HG02571 (cell line): ENCODE measurements around the gene DOCK3.
"Not testable (repeated sequence)": the region's sequence is repeated elsewhere in the genome, so short reads cannot be mapped to it uniquely, and the experiment has no call there.

Experiments
- ATAC-seq: cut with Tn5 transposase; IDR thresholded peaks from one replicate; pipeline ENCODE4 v1.9.1; 2021; ENCODE audit warnings: mild to moderate bottlenecking, moderate library complexity; ENCODE audit not compliant: unreplicated experiment

The DOCK3 gene

GRCh38 chr3:51354172-51354571, 679.4 kb downstream of the DOCK3 start:
- ATAC-seq, result no peak

DNA sequence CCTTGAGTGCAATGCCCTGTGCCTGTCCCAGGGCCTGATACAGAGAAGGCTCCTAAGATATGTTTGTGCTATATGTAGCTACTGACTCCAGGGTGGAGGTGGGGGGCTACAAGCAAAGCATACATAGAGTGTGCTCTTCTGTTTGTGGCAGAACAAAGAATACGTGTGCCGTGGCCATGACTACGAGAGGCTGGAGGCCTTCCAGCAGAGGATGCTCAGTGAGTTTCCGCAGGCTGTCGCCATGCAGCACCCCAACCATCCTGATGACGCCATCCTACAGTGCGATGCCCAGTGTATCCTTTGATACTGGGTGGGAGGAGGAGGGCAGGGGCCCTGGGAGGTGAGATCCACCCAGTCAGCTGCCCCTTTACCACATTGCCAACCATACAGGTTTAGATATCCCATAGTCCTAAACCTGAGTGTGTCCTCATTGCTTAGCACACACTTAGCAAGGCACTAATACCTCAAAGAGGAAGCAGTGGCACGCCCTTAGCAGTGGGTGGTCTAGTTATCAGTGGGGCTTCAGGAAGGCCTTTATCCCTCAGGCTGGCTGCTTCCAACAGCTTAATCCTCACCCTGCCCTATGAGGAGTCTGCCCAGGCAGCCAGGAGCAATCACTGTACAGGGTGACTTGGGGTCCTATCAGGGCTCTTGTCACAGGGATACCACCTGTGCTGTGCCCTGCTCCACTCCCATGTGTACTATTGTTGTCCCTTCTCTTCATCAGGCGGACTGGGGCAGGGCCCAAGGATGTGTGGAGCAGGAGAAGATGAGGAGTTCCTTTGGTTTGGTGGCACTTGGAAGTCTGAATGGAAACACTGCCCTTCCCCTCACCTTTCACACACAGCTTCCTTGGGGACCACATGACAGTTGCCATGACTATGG, 680.2 kb downstream of the DOCK3 start:
- no peak for ATAC-seq

DNA sequence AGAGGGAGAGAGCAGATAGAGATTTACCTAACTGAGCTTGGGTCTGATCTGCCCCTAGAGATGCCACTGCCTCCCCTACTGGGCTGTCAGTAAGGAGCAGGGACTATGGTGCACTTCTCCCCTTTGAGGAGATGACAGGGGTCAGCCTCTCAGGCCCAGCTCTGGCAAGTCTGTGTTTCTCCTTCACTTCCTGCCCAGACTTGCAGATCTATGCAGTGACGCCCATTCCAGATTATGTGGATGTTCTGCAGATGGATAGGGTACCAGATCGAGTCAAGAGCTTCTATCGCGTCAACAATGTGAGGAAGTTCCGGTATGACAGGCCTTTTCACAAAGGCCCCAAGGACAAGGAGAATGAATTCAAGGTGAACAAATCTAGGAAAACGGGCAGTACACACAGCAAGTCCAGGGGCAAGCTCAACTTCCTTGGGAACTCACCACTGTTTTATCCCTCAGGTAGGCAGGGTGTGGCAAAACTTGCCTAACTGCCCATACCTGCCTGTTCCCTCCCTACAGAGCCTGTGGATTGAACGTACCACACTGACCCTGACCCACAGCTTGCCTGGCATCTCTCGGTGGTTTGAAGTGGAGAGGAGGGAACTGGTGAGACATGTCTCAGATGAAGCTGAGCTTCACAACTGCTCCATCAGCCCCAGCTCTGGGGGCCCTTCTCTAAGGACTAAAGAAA, 681.3 kb downstream of the DOCK3 start:
- no peak for ATAC-seq

- ATAC-seq, result no peak
Observed at GRCh38 chr3:51357856-51358255, 683.1 kb downstream of the DOCK3 start.

- ATAC-seq, result no peak
Observed at GRCh38 chr3:51358981-51359380, 684.3 kb downstream of the DOCK3 start.

- ATAC-seq, result no peak
Observed at GRCh38 chr3:51360806-51361205, 686.1 kb downstream of the DOCK3 start.

- no peak for ATAC-seq
Observed at GRCh38 chr3:51361746-51362145, 687.0 kb downstream of the DOCK3 start.

DNA sequence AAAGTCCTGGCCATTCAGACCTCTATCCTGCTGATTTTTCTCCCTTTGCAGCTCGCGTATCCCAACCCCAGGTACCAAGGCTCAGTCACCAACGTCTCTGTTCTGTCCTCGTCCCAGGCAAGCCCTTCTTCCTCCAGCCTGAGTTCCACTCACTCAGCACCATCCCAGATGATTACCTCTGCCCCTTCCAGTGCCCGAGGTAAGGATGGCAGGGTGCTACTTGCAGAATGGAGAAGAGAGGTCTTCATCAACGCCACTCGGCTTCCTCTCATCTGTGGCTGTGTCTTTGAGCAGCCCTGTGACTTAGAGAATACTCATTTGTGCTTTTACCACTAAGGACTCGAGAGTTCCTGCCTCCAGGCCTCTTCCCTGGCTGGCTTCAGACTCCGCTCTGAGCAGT, 687.7 kb downstream of the DOCK3 start:
- no peak for ATAC-seq

DNA sequence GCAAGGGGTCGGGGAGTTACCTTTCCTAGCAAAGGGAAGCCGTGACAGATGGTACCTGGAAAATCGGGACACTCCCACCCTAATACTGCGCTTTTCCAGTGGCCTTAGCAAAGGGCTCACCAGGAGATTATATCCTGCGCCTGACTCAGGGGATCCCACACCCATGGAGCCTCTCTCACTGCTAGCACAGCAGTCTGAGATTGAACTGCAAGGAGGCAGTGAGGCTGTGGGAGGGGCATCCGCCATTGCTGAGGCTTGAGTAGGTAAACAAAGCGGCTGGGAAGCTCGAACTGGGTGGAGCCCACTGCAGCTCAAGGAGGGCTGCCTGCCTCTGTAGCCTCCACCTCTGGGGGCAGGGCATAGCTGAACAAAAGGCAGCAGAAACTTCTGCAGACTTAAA, 693.5 kb downstream of the DOCK3 start:
- ATAC-seq, result not testable (repeated sequence)

- ATAC-seq, result no peak
Observed at GRCh38 chr3:51371943-51372557, 697.3 kb downstream of the DOCK3 start.

GRCh38 chr3:51373658-51374421, 699.1 kb downstream of the DOCK3 start:
- no peak for ATAC-seq

- ATAC-seq, result no peak
Observed at GRCh38 chr3:51374456-51374855, 699.7 kb downstream of the DOCK3 start.

DNA sequence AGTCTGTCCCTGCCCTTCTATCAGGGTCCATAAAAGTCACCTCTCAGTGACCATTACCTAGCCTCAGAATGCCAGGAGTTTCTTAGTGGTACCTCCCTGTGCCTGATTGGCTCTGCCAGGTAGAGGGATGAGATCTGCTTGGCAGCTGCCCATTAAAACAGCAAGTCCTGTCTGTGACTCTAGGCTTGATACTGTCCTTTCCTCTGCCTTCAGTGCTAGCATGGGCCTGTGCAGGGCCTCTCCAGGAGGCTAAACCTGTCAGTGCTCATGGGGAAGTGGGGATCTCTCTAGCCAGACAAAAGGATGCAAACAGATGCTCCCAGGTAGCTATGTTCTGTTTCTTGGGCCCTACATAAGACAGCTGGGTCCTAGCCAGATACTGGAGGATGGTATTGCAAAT, 700.4 kb downstream of the DOCK3 start:
- ATAC-seq, result no peak

DNA sequence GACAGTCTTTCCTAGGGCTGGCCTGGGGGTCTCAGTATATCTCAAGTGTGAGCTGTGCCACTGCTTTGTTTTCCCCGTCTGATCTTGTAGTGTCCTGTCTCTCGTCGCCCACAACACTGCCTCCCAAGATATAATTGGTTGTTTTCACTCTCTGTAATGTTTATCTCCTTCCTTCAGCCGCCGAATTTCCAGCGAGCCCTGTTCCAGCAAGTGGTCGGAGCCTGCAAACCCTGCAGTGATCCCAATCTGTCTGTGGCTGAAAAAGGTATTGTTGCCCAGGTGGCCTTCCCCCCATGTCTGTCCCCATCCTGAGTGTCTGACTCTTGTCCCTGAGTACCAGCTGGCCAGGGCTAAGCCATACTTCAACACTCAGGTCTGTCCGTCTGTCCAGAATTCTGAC, 700.8 kb downstream of the DOCK3 start:
- no peak for ATAC-seq

GRCh38 chr3:51378065-51378464, 703.3 kb downstream of the DOCK3 start:
- ATAC-seq, result no peak

DNA sequence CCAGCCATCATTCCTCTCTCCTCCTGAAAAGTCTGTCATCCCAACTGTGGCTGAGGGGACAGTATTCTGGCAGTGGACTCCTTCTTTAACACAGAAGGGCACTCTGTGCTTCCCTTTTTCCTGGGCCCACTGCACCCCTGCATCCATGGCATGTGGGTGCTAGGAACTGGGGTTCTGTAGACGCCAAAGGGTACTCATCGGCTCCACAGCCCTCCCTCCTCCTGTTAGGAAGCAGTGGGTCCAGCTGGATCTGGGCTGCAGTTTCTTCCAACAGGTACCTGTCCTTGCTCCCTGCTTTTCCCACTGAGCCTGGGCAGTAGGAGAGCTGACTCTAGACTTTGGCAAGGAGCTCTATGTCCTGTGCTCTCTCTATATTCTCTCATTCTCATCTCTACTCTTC, 704.0 kb downstream of the DOCK3 start:
- no peak for ATAC-seq

DNA sequence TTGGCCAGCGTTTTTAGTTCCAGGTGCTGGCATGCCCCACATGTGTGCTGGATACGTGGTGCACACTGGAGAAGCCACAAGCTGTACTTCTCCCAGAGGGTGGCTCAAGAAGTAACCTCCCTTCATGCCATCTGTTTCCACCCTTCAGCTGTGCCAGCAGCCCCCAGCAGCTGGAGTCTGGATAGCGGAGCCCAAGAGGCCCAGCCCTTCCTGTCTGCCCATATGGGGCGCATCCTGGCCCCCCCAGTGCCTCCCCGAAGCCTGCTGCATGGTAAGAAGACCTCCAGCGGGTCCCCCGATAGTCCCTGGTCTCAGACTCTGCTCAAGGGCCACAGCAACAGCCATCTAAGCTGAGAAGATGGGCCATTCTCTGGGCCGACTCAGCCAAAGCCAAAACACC, 704.6 kb downstream of the DOCK3 start:
- ATAC-seq, result no peak

- no peak for ATAC-seq
Observed at GRCh38 chr3:51379746-51380455, 705.2 kb downstream of the DOCK3 start.

- no peak for ATAC-seq
Observed at GRCh38 chr3:51380601-51381332, 706.0 kb downstream of the DOCK3 start.

GRCh38 chr3:51381333-51381705, 706.6 kb downstream of the DOCK3 start:
- no peak for ATAC-seq
